Upper lobe of right lung (tissue), 1 donor: Measurements from ENCODE around the gene GNAL. TPM values are rescaled to one million over a fixed set of nuclear protein-coding genes. Genes with fewer than 3 reads are reported as not detected.
A peak's percentile ranks its signal among the peaks of the same experiment; 100 is the strongest.

Experiments used
- ATAC-seq: fragments of 200-7000 bp; cut with Tn5 transposase; one replicate; pipeline ENCODE4 v1.9.1; 2020; ENCODE audit warnings: mild to moderate bottlenecking, moderate library complexity
- DNase-seq: peaks from one replicate; pipeline ENCODE4 v3.0.0-alpha.2; 2020
- H3K27ac ChIP-seq: fragments of 200-600 bp; one replicate; pipeline ENCODE4 v1.8.0; 2022
- H3K27me3 ChIP-seq: fragments of 200-600 bp; one replicate; pipeline ENCODE4 v1.8.0; 2022; ENCODE audit warnings: mild to moderate bottlenecking
- H3K36me3 ChIP-seq: fragments of 200-600 bp; one replicate; pipeline ENCODE4 v1.8.0; 2022
- H3K4me1 ChIP-seq: fragments of 200-600 bp; one replicate; pipeline ENCODE4 v1.8.0; 2022
- H3K4me3 ChIP-seq: fragments of 200-600 bp; one replicate; pipeline ENCODE4 v1.8.0; 2022; ENCODE audit warnings: mild to moderate bottlenecking
- H3K9me3 ChIP-seq: fragments of 200-600 bp; one replicate; pipeline ENCODE4 v1.8.0; 2022
- intact Hi-C: fragments of 100-400 bp; cut with DNase I; formaldehyde crosslinking; loops from one replicate; pipeline ENCODE4 v1.11.0; 2022
- total RNA-seq: library from RNA; stranded (reverse); fragmentation: NEBNext Ultra II Directional; extraction: Animal tissue kit (Norgen Biotek cat#: 25700); gene quantifications from one replicate; pipeline ENCODE4 v1.2.1, GENCODE V29; 2021
- TF ChIP-seq, protein P1 (sequence below): fragments of 200-600 bp; IDR thresholded peaks from one replicate; pipeline ENCODE4 v1.8.0; 2022; ENCODE audit warnings: antibody characterized with exemption
- donor health status: DM: no; HTN: yes; CAD: no; lungs with severe emphysema.

Gene GNAL
- total RNA-seq, 1 donor from 2014 or later = 4.3 TPM

DNA sequence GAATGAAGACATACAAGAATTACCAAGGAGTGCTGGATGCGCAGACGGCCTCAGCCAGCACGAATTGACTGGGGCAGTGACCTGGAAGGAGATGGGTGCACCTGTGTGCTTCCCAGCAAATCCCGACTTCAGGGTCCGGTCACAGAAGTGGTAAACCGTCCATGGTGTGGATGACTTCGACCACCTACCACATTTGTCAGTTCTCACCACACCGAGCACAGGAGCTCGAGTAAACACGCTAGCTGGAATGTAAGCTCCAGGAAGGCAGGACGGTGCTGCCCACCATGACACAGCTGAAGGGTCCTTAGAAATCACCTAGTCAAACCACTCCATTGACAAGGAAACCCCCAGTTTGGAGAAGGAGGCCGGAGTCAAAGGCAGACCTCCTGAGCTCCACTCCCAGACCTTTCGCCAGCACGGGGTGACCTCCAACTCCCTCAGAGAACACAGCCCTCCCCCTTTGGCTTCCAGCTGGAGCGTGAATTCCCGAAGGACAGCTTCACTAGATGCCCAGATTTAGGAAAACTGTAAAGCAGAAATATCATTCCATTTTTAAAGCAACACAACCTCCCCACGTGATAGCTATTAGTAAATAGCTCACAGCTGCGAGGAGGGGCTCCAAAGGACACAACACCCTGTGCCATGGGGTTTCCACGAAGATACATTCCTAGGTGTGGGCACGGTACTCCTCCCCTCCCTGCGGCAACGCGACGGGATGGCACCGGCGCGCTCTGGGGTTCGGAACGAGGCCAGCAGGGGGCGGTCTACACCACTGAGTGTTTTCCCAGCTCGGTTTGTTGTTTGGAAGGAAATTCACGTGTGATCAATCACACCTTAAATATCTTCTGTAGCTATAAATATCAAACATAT, 34.1 kb upstream of the GNAL start:
- Histone ChIP-seq H3K4me1 (no peaks in the 10 kb centered on the region), H3K4me3 (no peak overlapping the region), H3K9me3 (no peaks in the 10 kb centered on the region), H3K27ac (no peak overlapping the region), H3K36me3 (no peaks in the 10 kb centered on the region), H3K27me3 (peaks cover 6% of the 10 kb centered on the region)
- TF ChIP-seq, protein P1, sequence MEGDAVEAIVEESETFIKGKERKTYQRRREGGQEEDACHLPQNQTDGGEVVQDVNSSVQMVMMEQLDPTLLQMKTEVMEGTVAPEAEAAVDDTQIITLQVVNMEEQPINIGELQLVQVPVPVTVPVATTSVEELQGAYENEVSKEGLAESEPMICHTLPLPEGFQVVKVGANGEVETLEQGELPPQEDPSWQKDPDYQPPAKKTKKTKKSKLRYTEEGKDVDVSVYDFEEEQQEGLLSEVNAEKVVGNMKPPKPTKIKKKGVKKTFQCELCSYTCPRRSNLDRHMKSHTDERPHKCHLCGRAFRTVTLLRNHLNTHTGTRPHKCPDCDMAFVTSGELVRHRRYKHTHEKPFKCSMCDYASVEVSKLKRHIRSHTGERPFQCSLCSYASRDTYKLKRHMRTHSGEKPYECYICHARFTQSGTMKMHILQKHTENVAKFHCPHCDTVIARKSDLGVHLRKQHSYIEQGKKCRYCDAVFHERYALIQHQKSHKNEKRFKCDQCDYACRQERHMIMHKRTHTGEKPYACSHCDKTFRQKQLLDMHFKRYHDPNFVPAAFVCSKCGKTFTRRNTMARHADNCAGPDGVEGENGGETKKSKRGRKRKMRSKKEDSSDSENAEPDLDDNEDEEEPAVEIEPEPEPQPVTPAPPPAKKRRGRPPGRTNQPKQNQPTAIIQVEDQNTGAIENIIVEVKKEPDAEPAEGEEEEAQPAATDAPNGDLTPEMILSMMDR = peak; percentile 77
- intact Hi-C loops = no loop called here
- DNase-seq (peak; percentile 81), ATAC-seq (peak; percentile 80)

DNA sequence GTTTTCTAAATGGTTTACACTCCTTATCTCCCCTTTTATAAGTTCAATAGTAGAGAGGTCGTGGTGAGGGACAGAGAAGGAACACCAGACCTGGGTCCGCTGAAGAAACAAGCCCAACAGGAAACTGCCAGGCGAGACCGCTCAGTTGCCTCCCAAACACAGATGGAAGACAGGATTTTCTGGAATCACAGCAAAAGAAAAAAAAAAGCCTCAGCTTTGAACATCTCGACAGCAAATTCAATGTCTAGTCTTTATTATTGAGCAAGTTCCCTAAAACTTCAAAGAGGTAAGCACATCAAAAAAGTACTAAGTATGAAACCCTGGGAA, 33.5 kb upstream of the GNAL start:
- TF ChIP-seq, protein P1 = no peak
- Histone ChIP-seq H3K27ac (no peak overlapping the region), H3K9me3 (no peaks in the 10 kb centered on the region), H3K4me1 (no peaks in the 10 kb centered on the region), H3K4me3 (no peak overlapping the region), H3K27me3 (peaks cover 6% of the 10 kb centered on the region), H3K36me3 (no peaks in the 10 kb centered on the region)
- intact Hi-C loops = no loop called here
- DNase-seq = no peak
- no peak for ATAC-seq

DNA sequence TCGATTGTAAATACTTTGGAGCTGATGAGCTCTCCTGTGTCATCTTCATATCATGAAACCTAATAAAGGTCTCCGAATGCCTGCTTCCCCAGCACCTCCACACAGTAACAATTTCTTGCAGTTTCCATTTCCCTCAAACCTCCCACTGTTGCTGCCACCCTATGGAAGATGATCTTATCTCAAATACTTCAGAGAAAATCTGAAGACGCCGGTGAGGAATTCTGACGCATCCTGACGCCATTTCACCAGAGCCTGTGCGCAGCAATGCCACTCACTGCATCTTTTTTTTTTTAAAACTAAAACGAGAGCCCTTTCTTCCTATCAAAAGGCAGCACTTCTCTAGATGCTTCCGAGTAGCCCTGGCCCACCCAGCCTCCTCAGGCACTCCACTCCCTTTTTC, 31.9 kb upstream of the GNAL start:
- peaks cover 6% of the 10 kb centered on the region for H3K27me3 ChIP-seq
- no peaks in the 10 kb centered on the region for H3K9me3 ChIP-seq
- no peaks in the 10 kb centered on the region for H3K4me1 ChIP-seq
- intact Hi-C loops = no loop called here
- no peak overlapping the region for H3K27ac ChIP-seq
- ATAC-seq (no peak), DNase-seq (no peak)
- TF ChIP-seq, protein P1 = no peak
- no peaks in the 10 kb centered on the region for H3K36me3 ChIP-seq
- H3K4me3 ChIP-seq = no peak overlapping the region

DNA sequence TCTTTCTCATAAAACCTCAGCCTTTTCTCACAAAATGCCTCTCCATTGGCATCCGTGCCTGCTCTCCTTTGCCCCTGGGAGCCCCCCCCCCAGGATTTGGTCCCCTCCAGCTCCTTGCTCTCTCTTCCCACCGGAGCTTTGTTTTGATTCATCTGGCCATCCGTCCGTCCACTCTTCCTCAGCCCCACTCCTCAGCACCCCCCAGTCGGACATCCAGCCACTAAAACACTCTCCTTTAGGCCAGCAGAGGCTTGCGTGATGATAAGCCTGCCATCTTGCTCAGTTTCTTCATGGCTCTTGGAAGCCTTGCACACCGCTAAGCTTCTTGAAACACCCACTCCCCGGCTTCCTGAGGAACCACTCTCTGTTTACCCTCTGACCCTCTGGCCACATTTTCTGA, 31.5 kb upstream of the GNAL start:
- no peaks in the 10 kb centered on the region for H3K36me3 ChIP-seq
- H3K9me3 ChIP-seq = no peaks in the 10 kb centered on the region
- intact Hi-C loops = no loop called here
- ATAC-seq = no peak
- TF ChIP-seq, protein P1 = no peak
- no peak for DNase-seq
- H3K4me1 ChIP-seq = no peaks in the 10 kb centered on the region
- no peak overlapping the region for H3K27ac ChIP-seq
- H3K27me3 ChIP-seq = peaks cover 6% of the 10 kb centered on the region
- no peak overlapping the region for H3K4me3 ChIP-seq

DNA sequence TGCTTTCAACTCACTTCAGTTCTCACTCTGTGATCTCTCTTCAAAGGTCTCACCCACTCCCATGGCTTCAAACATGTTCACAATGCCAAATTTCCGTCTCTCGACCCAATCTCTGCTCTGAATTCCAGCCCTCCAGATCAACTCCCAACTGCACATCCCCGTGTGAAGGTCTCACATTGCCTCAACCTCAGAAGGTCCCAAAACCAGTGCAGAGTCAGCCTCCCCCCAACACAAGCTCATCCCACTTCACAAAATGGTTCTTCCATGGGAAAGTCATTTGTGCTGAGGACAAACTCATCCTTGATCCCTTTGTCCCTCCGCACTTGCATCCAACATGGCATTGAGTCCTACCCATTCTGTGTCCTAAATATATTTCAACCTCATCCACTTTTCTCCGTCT, 31.0 kb upstream of the GNAL start:
- TF ChIP-seq, protein P1 = no peak
- ATAC-seq = no peak
- H3K9me3 ChIP-seq = no peaks in the 10 kb centered on the region
- H3K27me3 ChIP-seq = peaks cover 6% of the 10 kb centered on the region
- no peak overlapping the region for H3K27ac ChIP-seq
- DNase-seq = no peak
- H3K4me1 ChIP-seq = no peaks in the 10 kb centered on the region
- no peak overlapping the region for H3K4me3 ChIP-seq
- no peaks in the 10 kb centered on the region for H3K36me3 ChIP-seq
- intact Hi-C loops = no loop called here

DNA sequence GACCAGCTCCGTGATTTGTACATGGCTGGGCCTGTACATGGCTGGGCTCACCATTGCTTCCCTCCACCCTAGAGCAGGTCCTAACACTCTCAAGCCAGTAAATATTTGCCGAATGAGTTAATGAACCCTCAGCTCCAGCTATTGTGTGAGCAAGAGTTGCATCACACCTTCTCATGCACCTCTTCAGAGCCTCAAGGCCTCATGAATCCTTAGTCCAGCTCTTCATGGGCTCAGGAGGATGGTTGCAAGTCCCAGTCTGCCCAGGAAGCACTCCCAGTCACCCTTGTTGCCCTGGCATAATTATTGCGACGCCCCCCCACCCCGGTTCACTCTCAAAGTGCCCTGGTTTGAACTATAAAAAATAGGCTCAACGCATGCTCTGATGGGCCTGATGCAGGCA, 30.1 kb upstream of the GNAL start:
- intact Hi-C loops = no loop called here
- no peaks in the 10 kb centered on the region for H3K4me1 ChIP-seq
- H3K4me3 ChIP-seq = no peak overlapping the region
- no peaks in the 10 kb centered on the region for H3K9me3 ChIP-seq
- no peak overlapping the region for H3K27ac ChIP-seq
- ATAC-seq (peak; percentile 87), DNase-seq (peak; percentile 67)
- H3K36me3 ChIP-seq = no peaks in the 10 kb centered on the region
- TF ChIP-seq, protein P1 = no peak
- peaks cover 2% of the 10 kb centered on the region for H3K27me3 ChIP-seq
